GM21576 (cell line): Measurements from ENCODE around the gene ZCRB1.
"Not testable (repeated sequence)": the region's sequence is repeated elsewhere in the genome, so short reads cannot be mapped to it uniquely, and the experiment has no call there.

Experiments
- ATAC-seq: cut with Tn5 transposase; IDR thresholded peaks from one replicate; pipeline ENCODE4 v1.9.1; 2021; ENCODE audit warnings: mild to moderate bottlenecking, moderate library complexity; ENCODE audit not compliant: unreplicated experiment

Gene ZCRB1

GRCh38 chr12:42330097-42330496 is 4.2 kb upstream of the ZCRB1 start:
- not testable (repeated sequence) for ATAC-seq

GRCh38 chr12:42327227-42327590 is 1.3 kb upstream of the ZCRB1 start:
- no peak for ATAC-seq

GRCh38 chr12:42326541-42327226 is 790 bp upstream of the ZCRB1 start:
- ATAC-seq = peak; percentile 11

- no peak for ATAC-seq
Observed at GRCh38 chr12:42325326-42325652, 605 bp downstream of the ZCRB1 start.

GRCh38 chr12:42323856-42324255 is 2.0 kb downstream of the ZCRB1 start:
- ATAC-seq = no peak

GRCh38 chr12:42322567-42322966 is 3.3 kb downstream of the ZCRB1 start:
- no peak for ATAC-seq

GRCh38 chr12:42320796-42321195 is 5.1 kb downstream of the ZCRB1 start:
- no peak for ATAC-seq

- no peak for ATAC-seq
Observed at GRCh38 chr12:42315108-42315507, 10.8 kb downstream of the ZCRB1 start.

GRCh38 chr12:42309996-42310395 is 15.9 kb downstream of the ZCRB1 start:
- ATAC-seq = no peak

GRCh38 chr12:42308390-42308789 is 17.5 kb downstream of the ZCRB1 start:
- no peak for ATAC-seq

- ATAC-seq = no peak
Observed at GRCh38 chr12:42306297-42306696, 19.6 kb downstream of the ZCRB1 start.

- peak; percentile 80 for ATAC-seq
Observed at GRCh38 chr12:42299392-42300308, 26.2 kb downstream of the ZCRB1 start.

GRCh38 chr12:42298887-42299286 is 27.0 kb downstream of the ZCRB1 start:
- no peak for ATAC-seq

- no peak for ATAC-seq
Observed at GRCh38 chr12:42296503-42297109, 29.3 kb downstream of the ZCRB1 start.

- no peak for ATAC-seq
Observed at GRCh38 chr12:42291680-42292079, 34.2 kb downstream of the ZCRB1 start.

GRCh38 chr12:42288544-42288943 is 37.4 kb downstream of the ZCRB1 start:
- no peak for ATAC-seq

- no peak for ATAC-seq
Observed at GRCh38 chr12:42286741-42287140, 39.2 kb downstream of the ZCRB1 start.

- ATAC-seq = no peak
Observed at GRCh38 chr12:42285431-42285830, 40.5 kb downstream of the ZCRB1 start.

GRCh38 chr12:42284876-42285275 is 41.0 kb downstream of the ZCRB1 start:
- no peak for ATAC-seq

GRCh38 chr12:42284157-42284556 is 41.7 kb downstream of the ZCRB1 start:
- peak; percentile 55 for ATAC-seq

- ATAC-seq = no peak
Observed at GRCh38 chr12:42283739-42284138, 42.2 kb downstream of the ZCRB1 start.

GRCh38 chr12:42282294-42282693 is 43.6 kb downstream of the ZCRB1 start:
- ATAC-seq = no peak
